RPMI8226 (cell line): Measurements from ENCODE around the gene ZNF385D.
"Not testable (repeated sequence)": the region's sequence is repeated elsewhere in the genome, so short reads cannot be mapped to it uniquely, and the experiment has no call there.

Experiments used
- DNase-seq: peaks from one replicate; pipeline ENCODE4 v3.0.0-alpha.2; 2015

Gene ZNF385D

GRCh38 chr3:21505711-21506460 is 245.1 kb downstream of the ZNF385D start:
- DNase-seq, result no peak

DNA sequence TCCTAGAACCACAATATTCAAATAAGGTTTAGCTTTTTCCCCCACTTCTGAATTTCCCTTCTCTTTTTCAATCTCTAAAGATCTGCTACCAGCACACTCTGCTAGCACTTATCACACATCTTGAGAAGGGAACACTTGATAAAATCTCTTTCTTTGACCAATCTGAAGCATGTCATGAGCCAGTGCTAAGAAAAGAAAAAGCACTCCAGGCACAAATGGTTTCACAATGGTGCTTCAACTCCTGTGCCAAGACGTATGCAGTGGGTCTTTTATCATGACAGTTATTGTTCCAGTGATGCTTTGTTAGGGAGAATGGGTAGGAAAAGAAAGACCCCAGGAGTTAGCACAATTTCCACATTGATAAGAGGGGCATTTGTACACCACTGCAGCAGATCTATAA is 248.4 kb downstream of the ZNF385D start:
- DNase-seq, result no peak

- no peak for DNase-seq
Measured at GRCh38 chr3:21500834-21501233, 250.2 kb downstream of the ZNF385D start.

DNA sequence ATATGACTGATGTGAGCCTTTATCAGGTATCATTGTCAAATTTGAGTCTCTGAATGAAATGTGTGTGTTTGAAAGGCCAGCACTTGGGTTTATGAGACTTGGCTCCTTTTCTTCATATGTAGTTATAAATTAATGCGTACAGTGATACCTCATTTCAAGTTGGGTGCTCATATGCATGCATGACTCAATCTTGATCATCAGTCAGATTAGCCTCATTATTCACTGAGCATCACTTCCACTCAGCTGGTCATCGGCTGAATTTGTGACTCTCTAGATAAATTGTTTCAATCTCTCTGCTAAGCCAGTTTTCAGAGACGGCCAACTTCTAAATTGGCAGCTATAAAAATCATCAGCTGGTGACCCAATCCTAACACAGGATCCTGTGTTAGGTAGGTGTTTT is 260.3 kb downstream of the ZNF385D start:
- DNase-seq, result not testable (repeated sequence)

DNA sequence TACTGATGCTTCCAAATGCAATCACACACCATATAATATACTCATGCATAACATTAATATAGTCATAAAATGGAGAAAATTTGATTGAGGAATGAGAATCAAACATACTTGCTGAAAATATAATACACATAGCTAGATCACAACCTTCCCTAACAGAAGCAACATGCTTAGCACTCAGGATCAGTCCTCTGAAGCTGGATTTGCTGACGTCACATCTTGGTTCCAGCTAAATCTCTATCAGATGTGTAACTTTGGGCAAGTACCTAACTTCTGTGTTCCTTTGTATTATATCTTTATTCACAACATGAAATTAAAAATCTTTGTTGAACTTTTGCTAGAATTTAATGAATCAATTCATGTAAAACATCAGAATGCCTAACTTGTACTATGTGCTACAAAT is 263.5 kb downstream of the ZNF385D start:
- DNase-seq, result no peak

- not testable (repeated sequence) for DNase-seq
Measured at GRCh38 chr3:21486024-21486935, 264.7 kb downstream of the ZNF385D start.

- no peak for DNase-seq
Measured at GRCh38 chr3:21484828-21485144, 266.2 kb downstream of the ZNF385D start.

DNA sequence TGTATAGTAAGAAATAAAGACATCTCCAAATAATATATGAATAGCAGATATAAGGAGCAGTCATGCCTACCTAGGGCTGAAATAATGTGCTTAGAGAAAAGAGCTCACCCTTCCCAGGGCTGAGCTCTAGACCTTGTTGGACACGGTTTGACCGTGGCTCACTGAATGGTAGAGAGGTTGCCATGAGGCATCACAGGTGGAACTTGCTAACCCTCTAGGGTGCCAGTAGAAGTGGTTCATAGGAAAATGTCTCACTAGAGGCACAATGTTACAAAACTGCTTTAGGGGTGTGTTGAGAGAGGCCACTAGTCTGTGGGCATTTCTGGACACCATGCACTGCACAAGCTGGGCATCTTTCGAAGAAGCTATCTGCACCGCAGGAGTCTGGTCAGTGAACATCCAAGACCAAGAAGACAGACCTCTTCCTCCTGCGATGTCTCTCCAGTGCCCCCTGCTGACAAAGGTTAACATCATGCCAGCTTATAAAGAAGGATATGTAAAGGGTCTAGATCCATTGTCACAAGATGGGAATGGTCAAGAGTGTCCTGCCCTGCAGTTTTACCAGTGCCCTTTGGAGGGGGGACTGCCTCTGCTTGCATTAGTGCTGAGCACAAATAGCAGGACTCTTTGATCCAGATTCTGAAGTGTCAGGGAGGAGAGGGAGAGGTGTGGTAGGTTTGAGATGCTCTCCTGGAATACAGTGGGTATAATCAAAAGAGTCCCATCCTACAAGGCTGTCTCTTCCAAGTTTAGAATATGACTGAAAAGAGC is 266.8 kb downstream of the ZNF385D start:
- DNase-seq, result peak; percentile 59

DNA sequence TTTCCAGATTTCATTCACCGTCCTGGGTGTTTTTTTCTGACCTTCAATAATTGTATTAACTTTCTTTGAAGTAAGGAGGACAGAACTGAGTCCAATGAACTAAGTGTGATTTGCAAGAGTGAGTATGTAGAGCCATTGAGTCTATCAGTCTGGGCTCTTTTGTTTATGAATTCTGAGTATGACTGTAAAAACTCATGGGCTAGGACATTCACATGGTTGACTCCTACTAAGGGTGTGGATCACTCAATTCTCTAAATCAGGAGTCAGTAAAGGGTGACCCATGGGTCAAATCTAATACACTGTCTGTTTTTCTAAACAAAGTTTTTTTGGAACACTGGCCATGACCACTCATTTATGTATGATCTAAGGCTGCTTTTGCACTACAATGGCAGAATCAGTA is 269.0 kb downstream of the ZNF385D start:
- DNase-seq, result no peak

DNA sequence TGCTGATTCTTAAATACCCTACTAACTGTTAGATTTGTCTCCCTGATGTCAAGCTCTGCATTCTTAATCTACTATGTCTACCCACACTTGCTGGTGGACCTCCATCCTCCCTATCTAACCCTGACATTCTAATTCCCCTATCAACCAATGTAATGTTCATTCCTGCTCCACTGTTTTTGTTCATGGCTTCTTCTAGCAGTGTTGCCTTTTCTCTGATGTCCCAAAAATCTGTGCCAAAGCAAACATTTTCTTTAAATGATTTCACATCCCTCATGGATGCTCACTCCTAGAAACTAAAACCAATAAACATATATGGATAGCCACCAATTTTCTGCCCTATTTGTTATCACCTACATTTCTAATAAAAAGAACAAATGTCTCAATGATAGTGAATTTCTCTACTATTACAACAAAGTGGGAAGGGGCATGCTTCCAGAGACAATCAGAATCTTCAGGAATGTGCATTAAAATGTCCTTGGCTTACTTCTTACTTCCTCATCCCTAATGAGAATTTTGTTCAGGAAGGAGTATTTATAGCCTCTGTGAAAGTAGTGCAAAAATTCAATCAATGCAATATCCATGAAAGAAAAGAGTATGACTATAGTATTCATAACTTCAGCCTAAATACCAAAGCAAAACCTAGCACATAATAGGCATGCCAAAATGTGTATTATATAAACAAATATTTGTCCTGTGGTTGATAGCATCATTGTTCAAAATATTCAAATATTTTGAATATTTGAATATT is 273.3 kb downstream of the ZNF385D start:
- no peak for DNase-seq

GRCh38 chr3:21466476-21466875 is 284.5 kb downstream of the ZNF385D start:
- no peak for DNase-seq

DNA sequence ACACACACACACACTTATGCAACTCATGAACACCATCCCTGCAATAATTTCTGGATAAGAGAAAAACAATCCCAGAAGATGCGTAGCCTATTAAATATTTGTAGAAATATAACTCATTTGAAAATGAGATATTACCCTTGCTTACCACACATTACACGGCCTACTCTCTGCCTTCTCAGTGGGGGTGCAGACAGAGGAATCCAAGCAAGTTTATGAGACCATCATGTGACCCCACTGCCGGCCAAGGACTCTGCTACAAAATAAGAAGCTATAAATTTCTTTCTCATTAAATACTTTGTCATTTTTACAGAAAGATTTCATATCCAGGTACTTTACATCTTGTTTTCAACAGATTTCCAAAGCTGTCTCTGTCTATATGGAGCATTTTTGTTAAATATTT is 286.3 kb downstream of the ZNF385D start:
- no peak for DNase-seq

DNA sequence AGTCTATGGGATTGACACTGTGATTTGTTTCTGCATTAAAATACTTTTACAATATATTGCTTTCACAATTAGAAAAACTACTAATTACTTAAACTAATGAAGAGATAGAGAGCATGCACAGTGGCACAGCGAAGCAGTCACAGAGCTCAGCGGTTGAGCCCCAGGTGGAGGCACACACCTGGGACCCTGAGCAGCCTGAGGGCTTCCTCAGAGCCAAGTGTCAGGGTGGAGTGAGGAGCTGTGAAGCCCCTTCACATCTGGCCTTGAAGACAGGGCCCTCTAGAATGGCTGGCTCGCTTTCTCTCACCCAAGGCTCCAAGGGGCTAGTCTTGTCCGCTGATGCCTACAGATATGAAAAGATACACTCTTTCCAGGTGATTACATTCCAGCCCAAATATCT is 287.7 kb downstream of the ZNF385D start:
- DNase-seq, result no peak

DNA sequence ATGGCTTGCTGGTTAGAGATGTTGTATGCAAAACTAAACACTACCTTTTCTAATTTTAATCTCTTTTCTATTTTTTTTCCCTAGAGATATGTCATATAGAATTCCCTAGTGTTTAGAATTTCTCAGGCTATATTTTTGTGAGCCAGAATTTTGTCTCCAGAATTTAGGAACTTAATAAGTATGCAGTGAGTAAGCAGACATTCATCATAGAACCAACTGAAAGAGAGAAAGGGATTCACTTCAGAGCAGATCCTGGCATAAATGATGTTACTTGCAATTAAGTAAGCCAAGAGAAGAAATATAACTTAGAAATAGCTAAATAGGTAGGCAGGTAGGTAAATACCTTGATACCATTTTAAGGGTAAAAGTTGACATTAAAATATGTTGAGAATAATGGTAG is 288.9 kb downstream of the ZNF385D start:
- DNase-seq, result no peak

DNA sequence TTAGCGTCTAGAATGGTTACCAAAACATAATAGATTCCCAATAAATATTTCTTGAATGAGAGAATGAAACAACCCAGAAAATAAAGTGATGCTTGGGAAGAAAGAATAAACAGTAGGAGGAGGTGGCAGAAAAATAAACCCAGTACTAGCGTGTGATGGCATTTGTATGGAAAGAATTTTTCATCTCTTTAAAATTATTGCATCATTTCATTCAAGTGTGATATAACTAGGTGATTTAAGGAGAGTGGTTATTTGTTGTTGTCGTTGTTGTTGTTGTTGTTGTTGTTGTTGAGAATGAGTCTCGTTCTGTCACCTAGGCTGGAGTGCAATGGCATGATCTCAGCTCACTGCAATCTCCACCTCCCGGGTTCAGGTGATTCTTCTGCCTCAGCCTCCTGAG is 293.9 kb downstream of the ZNF385D start:
- DNase-seq, result no peak

- no peak for DNase-seq
Measured at GRCh38 chr3:21449738-21450137, 301.3 kb downstream of the ZNF385D start.

DNA sequence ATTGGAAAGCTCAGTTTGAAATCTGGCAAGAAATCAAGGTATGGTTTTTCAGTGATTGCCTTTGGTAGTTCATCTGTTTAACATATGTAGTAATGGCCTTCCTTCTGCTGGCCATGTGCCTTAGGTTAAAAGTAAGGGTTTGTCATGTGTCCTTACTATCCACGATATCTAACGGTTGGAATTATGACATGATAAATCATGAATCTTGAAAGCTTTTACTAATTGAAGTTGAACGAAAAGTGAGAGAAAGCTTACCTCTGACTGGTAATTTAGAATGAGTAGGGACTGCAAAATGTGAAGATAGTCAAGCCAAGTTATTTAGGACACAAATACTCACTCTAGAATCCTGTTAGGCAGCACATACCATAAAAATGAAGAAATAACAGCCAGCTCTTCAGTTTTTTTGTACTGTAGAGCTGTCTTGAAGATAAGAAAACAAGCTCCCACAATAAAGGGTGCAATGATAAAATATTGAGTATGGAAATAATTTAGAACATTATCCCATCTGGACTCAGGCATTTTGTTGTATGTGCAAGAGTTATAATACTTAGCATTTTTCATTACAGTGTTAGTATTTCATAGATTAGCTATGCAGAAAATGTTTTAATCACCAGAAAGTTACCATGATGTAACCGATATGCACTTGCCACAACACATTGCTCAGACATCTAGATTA is 303.4 kb downstream of the ZNF385D start:
- DNase-seq, result no peak

GRCh38 chr3:21446945-21447475 is 304.0 kb downstream of the ZNF385D start:
- DNase-seq, result no peak

- DNase-seq, result no peak
Measured at GRCh38 chr3:21446027-21446426, 305.0 kb downstream of the ZNF385D start.

GRCh38 chr3:21441821-21442220 is 309.2 kb downstream of the ZNF385D start:
- no peak for DNase-seq

GRCh38 chr3:21436835-21437234 is 314.2 kb downstream of the ZNF385D start:
- DNase-seq, result no peak

- DNase-seq, result no peak
Measured at GRCh38 chr3:21435871-21436270, 315.1 kb downstream of the ZNF385D start.
